ENCODE measurements around the gene PRSS12.
"Not testable (repeated sequence)": the region's sequence is repeated elsewhere in the genome, so short reads cannot be mapped to it uniquely, and the experiment has no call there.

The PRSS12 gene, protein sequence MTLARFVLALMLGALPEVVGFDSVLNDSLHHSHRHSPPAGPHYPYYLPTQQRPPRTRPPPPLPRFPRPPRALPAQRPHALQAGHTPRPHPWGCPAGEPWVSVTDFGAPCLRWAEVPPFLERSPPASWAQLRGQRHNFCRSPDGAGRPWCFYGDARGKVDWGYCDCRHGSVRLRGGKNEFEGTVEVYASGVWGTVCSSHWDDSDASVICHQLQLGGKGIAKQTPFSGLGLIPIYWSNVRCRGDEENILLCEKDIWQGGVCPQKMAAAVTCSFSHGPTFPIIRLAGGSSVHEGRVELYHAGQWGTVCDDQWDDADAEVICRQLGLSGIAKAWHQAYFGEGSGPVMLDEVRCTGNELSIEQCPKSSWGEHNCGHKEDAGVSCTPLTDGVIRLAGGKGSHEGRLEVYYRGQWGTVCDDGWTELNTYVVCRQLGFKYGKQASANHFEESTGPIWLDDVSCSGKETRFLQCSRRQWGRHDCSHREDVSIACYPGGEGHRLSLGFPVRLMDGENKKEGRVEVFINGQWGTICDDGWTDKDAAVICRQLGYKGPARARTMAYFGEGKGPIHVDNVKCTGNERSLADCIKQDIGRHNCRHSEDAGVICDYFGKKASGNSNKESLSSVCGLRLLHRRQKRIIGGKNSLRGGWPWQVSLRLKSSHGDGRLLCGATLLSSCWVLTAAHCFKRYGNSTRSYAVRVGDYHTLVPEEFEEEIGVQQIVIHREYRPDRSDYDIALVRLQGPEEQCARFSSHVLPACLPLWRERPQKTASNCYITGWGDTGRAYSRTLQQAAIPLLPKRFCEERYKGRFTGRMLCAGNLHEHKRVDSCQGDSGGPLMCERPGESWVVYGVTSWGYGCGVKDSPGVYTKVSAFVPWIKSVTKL

DNA sequence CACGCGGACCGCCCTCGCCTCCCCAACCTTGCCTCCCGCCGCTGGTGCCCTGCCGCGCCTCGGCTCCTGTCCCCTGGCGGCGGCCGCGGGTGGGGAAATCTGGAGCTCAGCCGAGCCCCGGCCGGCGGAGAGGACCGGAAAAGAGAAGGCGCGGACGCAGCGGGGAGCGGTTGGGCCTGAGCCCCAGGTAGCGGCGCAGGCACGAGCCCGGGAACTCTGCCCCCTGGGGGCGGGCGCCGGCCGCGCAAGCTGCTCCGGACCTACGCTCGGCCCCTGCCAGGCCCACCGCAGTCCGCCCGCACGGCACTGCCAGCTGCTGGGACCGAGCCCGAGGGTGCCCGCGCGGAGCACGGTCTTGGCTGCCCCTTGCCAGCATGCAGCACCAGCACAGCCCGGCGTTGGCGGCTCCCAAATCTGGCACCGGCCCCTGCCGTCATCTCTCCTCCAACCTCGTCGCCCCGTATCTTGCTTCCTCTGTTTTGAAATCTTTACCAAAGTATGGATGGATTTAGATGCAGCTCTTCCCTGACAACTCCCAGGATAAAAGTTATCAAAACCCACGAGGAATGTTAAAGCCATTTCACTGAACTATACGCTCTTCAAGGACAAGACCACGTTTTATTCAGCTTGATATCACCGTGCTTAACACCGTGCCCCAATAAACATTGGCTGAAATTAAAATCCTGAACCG lies at the start of gene PRSS12:
Gene PRSS12 (minus strand): TSS at position 161 of the 691 bp plus-strand sequence. CDS start 283 bp downstream, outside the sequence.
- DNase-seq = peak; percentile 94

GRCh38 chr4:118400356-118400755 lies 47.6 kb upstream of the PRSS12 start:
- no peak for DNase-seq

- DNase-seq = not testable (repeated sequence)
Measured at GRCh38 chr4:118399883-118400282, 47.1 kb upstream of the PRSS12 start.

- DNase-seq = no peak
Measured at GRCh38 chr4:118398226-118399090, 45.7 kb upstream of the PRSS12 start.

GRCh38 chr4:118397623-118397979 lies 44.8 kb upstream of the PRSS12 start:
- DNase-seq = no peak

- peak; percentile 69 for DNase-seq
Measured at GRCh38 chr4:118396881-118397622, 44.2 kb upstream of the PRSS12 start.

GRCh38 chr4:118395057-118395644 lies 42.3 kb upstream of the PRSS12 start:
- no peak for DNase-seq

DNA sequence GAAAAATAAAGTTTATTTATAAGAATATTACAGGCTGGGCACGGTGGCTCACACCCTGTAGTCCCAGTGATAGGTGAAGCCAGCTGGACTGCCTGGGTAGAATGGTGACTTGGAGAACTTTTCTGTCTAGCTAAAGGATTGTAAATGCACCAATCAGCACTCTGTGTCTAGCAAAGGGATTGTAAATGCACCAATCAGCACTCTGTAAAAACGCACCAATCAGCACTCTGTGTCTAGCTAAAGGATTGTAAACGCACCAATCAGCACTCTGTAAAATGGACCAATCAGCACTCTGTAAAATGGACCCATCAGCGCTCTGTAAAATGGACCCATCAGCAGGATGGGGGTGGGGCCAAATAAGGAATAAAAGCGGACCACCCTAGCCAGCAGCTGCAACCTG lies 39.7 kb upstream of the PRSS12 start:
- DNase-seq = not testable (repeated sequence)

- no peak for DNase-seq
Measured at GRCh38 chr4:118390121-118390520, 37.3 kb upstream of the PRSS12 start.

- no peak for DNase-seq
Measured at GRCh38 chr4:118389721-118390120, 36.9 kb upstream of the PRSS12 start.

DNA sequence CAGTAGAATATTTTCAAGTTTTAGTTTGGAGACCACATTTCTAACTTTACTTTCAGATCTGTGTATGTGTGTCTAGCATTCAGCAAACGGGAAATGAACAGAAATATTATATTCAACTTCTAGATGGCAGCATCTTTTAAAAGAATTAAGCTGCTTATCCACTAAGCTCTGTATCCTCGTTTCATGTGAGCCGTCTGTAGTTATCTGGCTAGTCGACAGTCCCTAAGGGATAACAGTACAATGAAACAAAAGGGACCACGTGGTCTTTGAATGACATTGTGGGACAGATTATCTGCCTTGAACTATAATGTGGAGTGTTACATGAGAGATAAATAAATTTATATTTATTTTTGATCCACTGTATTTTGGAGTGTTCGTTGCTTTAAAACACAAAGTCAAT lies 35.8 kb upstream of the PRSS12 start:
- no peak for DNase-seq

- DNase-seq = no peak
Measured at GRCh38 chr4:118381902-118382301, 29.1 kb upstream of the PRSS12 start.

- no peak for DNase-seq
Measured at GRCh38 chr4:118373614-118374255, 20.9 kb upstream of the PRSS12 start.

GRCh38 chr4:118372251-118372650 lies 19.4 kb upstream of the PRSS12 start:
- DNase-seq = no peak

DNA sequence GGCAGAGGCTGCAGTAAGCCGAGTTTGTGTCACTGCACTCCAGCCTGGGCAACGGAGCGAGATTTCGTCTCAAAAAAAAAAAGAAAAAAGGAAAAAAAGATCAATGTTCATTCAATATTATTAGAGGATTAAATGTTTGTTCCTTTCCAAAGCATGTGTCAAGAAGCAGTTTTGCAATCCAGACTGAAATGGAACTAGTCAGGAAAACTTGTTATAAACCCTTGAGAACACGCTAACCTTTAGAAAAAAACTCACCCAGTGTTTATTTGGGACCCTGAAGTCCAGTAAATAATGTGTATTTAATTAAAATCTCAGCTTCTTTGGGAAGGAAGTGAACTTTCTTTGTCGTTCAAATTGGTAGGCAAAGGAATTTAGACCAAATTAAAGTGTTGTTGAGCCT lies 16.4 kb upstream of the PRSS12 start:
- DNase-seq = no peak

- DNase-seq = no peak
Measured at GRCh38 chr4:118367872-118368271, 15.1 kb upstream of the PRSS12 start.

DNA sequence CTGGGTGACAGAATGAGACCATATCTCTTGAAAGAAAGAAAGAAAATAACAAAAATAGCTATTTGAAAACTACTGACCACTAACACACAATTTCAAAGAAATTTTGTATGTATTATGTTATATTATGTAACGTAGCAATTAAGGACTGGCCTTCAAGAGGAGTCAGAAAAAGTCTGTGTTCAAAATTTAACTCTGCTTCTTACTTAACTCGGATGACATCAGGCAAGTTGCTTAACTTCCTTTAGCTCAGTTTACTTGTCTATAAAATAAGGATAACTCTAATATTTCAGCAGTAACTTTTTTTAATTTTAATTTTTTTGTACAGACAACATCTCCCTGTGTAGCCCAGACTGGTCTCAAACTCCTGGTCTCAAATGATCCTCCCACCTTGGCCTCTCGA lies 14.6 kb upstream of the PRSS12 start:
- no peak for DNase-seq

GRCh38 chr4:118363166-118363565 lies 10.4 kb upstream of the PRSS12 start:
- DNase-seq = no peak

DNA sequence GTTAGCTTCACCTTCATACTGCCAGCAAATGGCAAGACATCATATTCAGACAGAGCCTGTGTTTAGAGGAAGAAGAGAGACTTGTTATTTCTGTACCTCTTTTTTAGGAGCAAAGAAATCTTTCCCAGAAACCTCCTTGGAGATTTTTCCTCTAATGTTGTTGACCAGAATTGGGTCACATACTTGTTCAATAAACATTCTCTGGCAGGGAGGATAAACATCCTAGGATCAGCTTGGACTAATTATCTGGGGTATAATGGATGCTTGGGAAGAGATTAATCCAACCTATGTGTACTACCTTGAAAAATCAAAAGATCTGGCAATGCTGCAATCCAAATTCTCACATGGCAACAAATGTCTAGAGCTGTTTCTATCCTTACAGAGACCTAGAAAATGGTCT lies 8.4 kb upstream of the PRSS12 start:
- DNase-seq = no peak

- DNase-seq = no peak
Measured at GRCh38 chr4:118360106-118360505, 7.3 kb upstream of the PRSS12 start.

GRCh38 chr4:118357601-118358000 lies 4.8 kb upstream of the PRSS12 start:
- DNase-seq = no peak

All from islet precursor cell (in vitro differentiated cells).